Left colon (tissue), 2 donors: Measurements from ENCODE around the gene RPTOR. TPM values are rescaled to one million over a fixed set of nuclear protein-coding genes. Genes with fewer than 3 reads are reported as not detected.

ENCODE experiments used
- ATAC-seq: fragments of 200-7000 bp; cut with Tn5 transposase; one replicate; pipeline ENCODE4 v1.9.1; 2020; ENCODE audit warnings: mild to moderate bottlenecking, moderate library complexity
- DNase-seq, 2 donors: peaks; one replicate each; pipeline ENCODE4 v3.0.0-alpha.2; 2020
- intact Hi-C, 2 donors: fragments of 100-400 bp; cut with DNase I in 1 of 2; cut with micrococcal nuclease in 1 of 2; formaldehyde crosslinking; loops; one replicate each; pipeline versions ENCODE4 v1.11.2 to v1.14.0; 2022; cut with DNase I, micrococcal nuclease
- total RNA-seq, 2 donors: library from RNA; stranded (reverse); fragmentation: NEBNext Ultra II Directional; extraction: Animal tissue kit (Norgen Biotek cat#: 25700); gene quantifications; one replicate each; pipeline ENCODE4 v1.2.1, GENCODE V29; 2021
- donor health status: DM: no; HTN: no; CAD: no.
- donor health status: DM: yes; HTN: yes; CAD: no.

RPTOR gene
- total RNA-seq, 2 donors from 2014 or later = 33.4 to 35.7 TPM

DNA sequence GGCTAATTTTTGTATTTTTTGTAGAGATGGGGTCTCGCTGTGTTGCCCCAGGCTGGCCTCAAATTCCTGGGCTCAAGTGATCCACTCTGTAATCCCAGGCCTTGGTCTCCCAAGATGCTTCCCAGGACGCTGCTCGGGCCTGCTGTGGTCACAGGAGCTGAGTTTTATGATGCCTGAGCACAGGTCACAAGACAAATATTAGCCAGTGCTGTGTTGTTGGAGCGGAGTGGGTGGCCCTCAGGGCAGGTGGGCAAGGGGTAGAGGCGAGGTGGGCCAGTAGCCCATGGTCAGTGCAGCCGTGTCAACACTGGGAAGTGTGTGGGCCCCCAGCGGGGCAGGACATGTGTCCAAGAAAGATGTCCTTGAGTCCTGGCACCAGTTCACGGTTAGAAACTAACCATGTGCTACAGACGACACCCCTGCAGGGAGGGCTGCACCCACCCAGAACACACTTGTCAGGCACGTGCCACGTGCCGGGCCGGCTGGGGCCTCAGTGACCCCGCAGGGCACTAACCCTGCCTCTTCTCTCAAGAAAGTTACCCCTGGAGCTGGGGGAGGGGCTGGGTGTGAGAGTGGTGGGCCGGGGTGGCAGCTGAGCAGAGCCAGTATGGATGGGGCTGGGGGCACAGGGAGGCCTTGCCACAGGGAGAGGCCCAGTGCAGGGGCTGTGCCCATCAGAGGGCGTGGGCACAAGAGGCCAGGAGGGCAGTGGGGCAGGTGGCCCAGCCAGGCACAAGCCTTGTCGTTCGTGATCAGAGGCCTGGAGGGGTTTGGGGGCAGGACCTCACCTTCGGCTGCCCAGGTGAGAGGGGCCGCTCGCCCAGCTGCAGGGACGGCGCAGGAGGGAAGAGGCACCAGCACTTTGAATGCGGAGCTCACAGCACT is 343.9 kb downstream of the RPTOR start:
- DNase-seq = peak in 1 of 2 donors; percentile 17
- intact Hi-C loops = no loop called here
- no peak for ATAC-seq

DNA sequence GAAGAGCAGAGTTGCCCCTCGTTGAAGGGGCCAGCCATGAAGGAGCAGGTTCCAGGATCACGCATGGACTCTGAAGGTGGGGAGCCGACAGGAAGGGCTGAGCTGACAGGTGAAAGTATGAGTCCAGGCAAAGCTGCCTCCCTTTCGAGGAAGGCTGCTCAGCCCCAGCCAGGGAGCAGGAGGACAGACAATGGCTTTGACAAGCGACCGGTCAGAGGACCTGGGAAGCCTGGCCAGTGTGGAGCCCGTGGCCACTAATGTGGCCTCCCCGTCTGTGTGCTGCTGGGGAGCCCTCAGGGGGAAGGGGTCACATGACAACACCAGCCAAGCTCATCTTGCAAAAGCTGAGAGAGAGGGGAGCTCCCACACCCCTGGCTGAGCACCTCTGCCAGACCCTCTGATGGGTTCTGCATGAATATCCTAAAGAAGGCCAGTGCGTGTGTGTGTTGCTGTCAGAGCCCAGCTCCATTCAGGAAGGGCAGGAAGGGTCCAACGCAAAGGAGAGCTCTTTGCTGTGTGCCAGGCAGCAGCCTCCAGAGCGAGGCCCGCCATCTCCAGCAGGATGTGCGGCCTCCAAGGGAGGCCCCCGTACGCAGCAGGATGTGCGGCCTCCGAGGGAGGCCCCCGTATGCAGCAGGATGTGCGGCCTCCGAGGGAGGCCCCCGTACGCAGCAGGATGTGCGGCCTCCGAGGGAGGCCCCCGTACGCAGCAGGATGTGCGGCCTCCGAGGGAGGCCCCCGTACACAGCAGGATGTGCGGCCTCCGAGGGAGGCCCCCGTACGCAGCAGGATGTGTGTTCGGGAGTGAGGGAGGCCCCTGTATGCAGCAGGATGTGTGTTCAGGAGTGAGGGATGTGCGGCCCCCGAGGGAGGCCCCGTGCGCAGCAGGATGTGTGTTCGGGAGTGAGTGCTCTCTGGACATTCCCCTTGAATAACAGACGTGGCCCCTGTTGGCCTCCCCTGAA is 344.9 kb downstream of the RPTOR start:
- no peak for ATAC-seq
- intact Hi-C loops = no loop called here
- DNase-seq = peak in 1 of 2 donors; percentile 22

GRCh38 chr17:80890196-80890920 is 345.7 kb downstream of the RPTOR start:
- ATAC-seq = no peak
- no peak for DNase-seq
- intact Hi-C loops = no loop called here

GRCh38 chr17:80890921-80891396 is 346.3 kb downstream of the RPTOR start:
- intact Hi-C loops = no loop called here
- ATAC-seq = no peak
- no peak for DNase-seq

GRCh38 chr17:80891397-80892018 is 346.9 kb downstream of the RPTOR start:
- intact Hi-C loops = no loop called here
- peak; percentile 20 for ATAC-seq
- DNase-seq = peak in 1 of 2 donors; percentile 29

GRCh38 chr17:80892019-80892855 is 347.6 kb downstream of the RPTOR start:
- DNase-seq = peak; percentile 47 to 73
- peak; percentile 38 for ATAC-seq

GRCh38 chr17:80892900-80893603 is 348.4 kb downstream of the RPTOR start:
- ATAC-seq (no peak), DNase-seq (no peak)

More at GRCh38 chr17:80892019-80892855, 347.6 kb downstream of the RPTOR start:
- intact Hi-C loops = no loop called here

GRCh38 chr17:80893604-80894438 is 349.2 kb downstream of the RPTOR start:
- ATAC-seq (no peak), DNase-seq (no peak)
- intact Hi-C loops = no loop called here

More at GRCh38 chr17:80892900-80893603, 348.4 kb downstream of the RPTOR start:
- intact Hi-C loops = no loop called here

DNA sequence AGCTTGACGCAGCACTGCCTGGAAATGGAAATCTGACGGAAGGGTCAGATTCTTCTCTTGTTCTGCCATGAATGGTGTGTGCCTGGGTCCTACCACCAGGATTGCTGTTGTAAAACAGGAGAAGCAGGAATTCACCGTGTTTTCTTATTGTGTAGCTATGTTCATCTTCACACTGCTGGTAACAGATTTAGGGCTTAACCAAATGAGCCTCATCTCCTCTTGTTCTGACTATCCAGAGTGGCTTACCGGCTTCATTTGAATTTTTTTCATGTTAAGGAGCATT is 349.7 kb downstream of the RPTOR start:
- intact Hi-C loops = no loop called here
- ATAC-seq (no peak), DNase-seq (no peak)

DNA sequence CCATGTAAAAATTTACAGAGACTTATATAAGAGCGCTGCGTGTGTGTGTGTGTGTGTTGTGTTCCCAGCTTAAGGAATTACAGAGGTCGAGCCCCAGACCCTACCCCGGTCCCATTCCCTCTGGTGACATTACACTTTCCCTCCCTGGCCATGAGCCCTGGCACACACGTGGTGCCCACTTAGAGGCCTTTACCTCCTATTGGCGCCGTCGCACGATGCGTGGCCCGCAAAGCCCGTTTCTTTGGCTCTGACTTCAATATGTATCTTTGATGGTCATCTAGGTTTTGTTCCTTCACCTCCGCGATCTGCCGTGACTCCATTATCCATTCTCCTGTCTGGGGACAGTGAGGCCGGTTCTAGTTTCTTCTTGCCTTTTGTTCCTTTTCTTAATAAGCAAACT is 350.1 kb downstream of the RPTOR start:
- no peak for ATAC-seq
- intact Hi-C loops = no loop called here

GRCh38 chr17:80895366-80895765 is 350.7 kb downstream of the RPTOR start:
- no peak for ATAC-seq
- DNase-seq = no peak
- intact Hi-C loops = no loop called here

More for the DNA sequence above, 350.1 kb downstream of the RPTOR start:
- DNase-seq = no peak

- intact Hi-C loops = no loop called here
- no peak for DNase-seq
- ATAC-seq = no peak
These were observed 354.1 kb downstream of the RPTOR start for GRCh38 chr17:80898716-80899115.

DNA sequence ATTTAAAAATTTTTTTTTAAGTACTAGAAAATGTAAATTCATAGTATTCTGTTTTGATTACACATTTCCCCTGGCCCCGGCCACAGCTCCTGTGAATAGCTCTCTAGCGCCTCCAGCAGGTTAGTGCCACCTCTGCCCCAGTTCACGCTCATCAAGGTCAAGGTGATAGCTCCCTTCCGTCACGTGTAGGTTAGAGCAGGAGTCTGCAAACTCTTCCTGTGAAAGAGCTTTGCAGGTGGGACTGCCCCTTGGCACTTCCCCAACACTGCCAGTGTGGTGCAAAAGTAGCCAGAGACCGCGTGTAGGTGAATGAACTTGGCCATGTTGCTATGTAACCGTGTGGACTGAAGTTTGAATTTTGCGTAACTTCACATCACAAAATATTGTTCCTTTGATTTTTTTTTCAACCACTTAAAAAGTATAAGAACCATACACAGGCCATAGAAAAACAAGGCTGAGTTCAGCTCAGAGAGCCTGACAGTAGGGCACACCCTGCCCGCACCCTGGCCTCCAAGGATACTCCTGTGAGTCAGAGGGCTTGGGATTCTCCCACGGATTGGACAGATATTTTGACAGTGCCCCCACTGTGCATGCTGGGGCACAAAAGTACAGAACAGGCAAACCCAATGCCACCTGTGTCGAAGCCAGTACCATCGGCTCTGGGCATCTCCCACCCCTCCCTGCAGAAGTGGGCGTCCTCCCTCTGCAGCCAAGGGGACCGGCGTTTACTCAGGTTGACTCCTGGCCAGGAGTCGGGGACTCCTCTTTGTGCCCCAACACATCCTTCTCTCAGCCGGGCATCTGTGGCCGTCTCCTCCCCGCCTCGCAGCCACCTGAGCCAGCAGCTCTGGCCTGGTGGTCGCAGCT is 355.0 kb downstream of the RPTOR start:
- peak in 1 of 2 donors; percentile 48 for DNase-seq
- ATAC-seq = peak; percentile 12
- intact Hi-C loops = no loop called here

DNA sequence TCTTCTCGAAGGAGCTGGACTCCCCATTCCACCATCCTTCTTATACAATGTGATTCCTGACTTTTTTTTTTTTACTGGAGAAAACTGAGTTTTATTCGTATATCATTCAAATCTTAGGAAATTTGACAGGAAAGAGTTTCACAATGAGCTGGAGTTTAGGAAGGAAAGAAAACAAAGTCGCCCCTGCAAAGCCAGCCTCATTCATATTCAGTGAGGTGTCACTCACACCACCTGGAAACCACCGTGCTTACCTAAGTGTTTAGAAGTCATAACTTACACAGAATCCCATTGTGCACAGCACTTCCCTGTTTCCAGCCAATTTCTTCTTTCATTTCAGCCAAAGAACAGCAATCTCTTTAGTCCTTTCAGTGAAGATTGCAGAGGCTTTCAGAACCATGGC is 356.7 kb downstream of the RPTOR start:
- intact Hi-C loops = no loop called here
- no peak for DNase-seq
- ATAC-seq = peak; percentile 24

DNA sequence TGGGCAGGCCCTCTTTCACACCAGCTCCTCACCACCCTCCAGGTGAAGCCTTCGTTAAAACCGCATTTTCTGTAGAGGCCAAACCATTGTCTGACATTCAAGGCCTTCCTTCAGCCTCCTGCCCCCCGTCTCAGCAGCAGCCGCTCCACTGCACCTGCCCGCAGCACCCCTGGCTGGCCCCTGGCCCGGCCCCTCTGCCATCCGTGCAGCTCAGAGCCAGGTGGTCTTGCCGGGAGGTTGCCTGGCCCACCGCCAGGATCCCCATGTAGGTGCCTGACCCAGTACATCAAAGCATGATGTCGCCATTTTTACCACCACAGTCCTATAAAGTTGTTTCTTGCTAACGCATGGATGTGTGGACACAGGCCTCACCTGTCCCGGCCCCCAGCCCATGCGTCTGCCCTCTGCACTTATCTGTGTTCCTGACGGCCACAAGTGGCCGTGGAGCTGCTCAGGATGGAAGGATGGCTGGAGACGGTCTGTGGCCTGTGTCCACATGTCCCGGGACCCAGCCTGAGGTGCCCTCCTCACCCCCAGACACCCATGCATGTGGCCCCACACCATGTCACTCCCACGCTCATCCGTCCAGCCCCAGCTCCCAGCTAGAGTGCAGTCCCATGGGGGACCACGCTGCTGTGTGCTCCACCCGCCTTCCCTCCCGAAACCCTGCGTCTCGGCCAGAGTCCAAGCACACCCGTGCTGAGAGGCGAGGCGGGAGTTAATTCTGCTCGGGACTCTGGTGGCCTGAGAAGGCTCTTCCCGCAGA is 357.7 kb downstream of the RPTOR start:
- DNase-seq = no peak
- no peak for ATAC-seq
- intact Hi-C loops = no loop called here
